ENCODE measurements around the gene NR2C2AP.
"Not testable (repeated sequence)": the region's sequence is repeated elsewhere in the genome, so short reads cannot be mapped to it uniquely, and the experiment has no call there.

The NR2C2AP gene, protein sequence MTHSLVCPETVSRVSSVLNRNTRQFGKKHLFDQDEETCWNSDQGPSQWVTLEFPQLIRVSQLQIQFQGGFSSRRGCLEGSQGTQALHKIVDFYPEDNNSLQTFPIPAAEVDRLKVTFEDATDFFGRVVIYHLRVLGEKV

GRCh38 chr19:19203012-19203856 is at the start of gene NR2C2AP:
TSS of gene NR2C2AP (minus strand) at chr19:19203414. CDS start at chr19:19203060, 354 bp downstream.
- peak; percentile 98 for DNase-seq (ENCODE audit: low spot score)

GRCh38 chr19:19250196-19250801 is 47.1 kb upstream of the NR2C2AP start:
- DNase-seq (ENCODE audit: low spot score) = no peak

DNA sequence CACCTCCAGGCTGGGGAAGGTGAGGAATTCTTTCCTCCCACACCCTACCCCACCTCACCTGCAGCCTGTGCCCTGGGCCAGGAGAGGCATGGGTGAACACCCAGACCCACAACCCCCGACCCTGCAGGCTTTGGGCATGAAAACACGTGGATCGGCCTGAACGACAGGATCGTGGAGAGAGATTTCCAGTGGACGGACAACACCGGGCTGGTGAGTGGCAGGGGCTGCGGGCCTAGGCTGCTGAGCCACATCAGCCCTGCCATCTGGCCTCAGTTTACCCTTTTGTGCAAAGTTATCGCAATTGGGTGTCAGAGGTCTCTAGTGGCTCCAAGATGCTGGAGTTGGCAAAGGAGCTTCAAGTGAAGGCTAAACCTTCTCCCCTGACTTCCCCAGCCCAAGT is 37.3 kb upstream of the NR2C2AP start:
- no peak for DNase-seq (ENCODE audit: low spot score)

DNA sequence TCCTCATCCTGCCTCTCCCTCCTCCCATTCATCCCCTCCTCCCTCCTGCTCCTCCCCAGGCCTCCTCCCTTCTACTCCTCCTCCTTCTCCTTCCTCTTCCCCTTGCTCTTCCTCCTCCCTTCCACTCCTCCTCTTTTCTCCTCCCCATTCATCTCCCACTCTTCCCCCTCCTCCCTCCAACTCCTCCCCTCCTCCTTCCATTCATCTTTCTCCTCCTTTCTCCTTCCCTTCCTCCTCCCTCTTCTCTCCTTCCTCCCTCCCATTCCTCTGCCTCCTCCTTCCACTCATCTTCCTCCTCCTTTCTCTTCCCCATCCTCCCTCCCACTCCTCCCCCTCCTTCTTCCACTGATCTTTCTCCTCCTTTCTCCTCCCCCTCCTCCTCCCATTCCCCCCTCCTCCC is 36.5 kb upstream of the NR2C2AP start:
- DNase-seq (ENCODE audit: low spot score) = no peak

GRCh38 chr19:19238126-19238894 is 35.1 kb upstream of the NR2C2AP start:
- no peak for DNase-seq (ENCODE audit: low spot score)

- DNase-seq (ENCODE audit: low spot score) = no peak
Measured at GRCh38 chr19:19236173-19236572, 33.0 kb upstream of the NR2C2AP start.

- DNase-seq (ENCODE audit: low spot score) = no peak
Measured at GRCh38 chr19:19234220-19234816, 31.1 kb upstream of the NR2C2AP start.

DNA sequence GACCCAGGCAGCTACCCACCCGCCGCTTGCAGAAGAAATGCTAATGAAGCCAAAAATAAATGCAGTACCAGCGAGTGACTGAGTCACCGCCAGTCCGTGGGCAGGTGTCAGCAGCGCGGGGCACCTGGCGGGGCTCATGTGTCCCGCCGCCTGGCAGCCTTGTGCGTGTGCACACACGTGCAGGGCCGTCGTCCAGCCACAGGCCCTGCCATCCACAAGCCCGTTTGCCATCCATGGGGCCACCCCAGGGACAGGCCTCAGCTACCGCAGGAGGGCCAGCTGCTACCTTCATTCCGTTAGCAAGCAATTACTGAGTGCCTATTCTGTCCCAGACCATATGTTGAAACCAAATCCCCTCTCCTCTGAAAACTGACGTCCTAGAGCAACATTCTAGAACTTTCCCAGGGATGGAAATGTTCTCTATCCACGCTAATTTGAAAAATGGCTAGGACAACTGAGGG is 29.1 kb upstream of the NR2C2AP start:
- no peak for DNase-seq (ENCODE audit: low spot score)

DNA sequence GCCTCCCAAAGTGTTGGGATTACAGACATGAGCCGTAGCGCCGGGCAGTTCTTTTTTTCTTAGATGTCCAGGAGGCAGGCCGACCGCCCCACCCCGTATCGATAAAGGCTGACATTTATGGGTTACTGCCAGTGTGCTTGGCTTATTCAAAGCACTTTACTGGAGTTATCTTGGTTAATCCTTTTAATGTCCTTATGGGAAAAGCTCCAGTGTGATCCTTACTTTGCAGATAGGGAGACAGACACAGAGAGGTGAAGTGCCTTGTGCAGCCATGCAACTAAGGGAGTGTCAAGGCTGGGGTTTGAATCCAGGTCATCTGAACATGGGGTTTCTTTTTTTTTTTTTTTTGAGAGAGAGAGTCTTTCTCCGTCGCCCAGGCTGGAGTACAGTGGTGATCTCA is 27.8 kb upstream of the NR2C2AP start:
- no peak for DNase-seq (ENCODE audit: low spot score)

GRCh38 chr19:19229701-19230100 is 26.5 kb upstream of the NR2C2AP start:
- DNase-seq (ENCODE audit: low spot score) = no peak

GRCh38 chr19:19227217-19227616 is 24.0 kb upstream of the NR2C2AP start:
- DNase-seq (ENCODE audit: low spot score) = no peak

DNA sequence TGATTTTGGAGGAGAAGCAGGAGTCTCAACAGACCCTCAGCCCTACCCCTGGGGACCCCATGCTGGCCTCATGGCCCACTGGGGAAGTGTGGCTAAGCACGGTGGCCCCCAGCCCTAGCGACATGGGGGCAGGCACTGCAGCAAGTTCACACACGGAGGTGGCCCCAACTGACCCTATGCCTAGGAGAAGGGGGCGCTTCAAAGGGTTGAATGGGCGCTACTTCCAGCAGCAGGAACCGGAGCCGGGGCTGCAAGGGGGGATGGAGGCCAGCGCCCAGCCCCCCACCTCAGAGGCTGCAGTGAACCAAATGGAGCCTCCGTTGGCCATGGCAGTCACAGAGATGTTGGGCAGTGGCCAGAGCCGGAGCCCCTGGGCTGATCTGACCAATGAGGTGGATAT is 23.4 kb upstream of the NR2C2AP start:
- DNase-seq (ENCODE audit: low spot score) = no peak

DNA sequence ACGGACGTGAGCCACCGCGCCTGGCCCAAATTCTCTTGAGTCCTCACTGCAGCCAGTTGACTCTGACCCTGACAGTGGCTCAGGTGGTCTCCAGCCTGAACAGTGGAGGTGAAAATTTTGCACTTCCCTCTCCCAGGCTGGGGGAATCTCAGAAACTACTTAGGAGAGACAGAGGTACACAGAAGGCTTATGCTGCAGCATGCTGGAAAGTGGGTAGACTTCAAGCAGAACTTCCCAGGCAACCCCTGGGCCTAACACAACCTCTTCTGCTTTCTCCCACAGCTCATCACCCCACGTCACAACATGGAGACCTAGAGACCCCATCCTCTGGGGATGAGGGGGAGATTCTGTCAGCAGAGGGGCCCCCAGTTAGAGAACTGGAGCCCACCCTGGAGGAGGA is 23.0 kb upstream of the NR2C2AP start:
- no peak for DNase-seq (ENCODE audit: low spot score)

DNA sequence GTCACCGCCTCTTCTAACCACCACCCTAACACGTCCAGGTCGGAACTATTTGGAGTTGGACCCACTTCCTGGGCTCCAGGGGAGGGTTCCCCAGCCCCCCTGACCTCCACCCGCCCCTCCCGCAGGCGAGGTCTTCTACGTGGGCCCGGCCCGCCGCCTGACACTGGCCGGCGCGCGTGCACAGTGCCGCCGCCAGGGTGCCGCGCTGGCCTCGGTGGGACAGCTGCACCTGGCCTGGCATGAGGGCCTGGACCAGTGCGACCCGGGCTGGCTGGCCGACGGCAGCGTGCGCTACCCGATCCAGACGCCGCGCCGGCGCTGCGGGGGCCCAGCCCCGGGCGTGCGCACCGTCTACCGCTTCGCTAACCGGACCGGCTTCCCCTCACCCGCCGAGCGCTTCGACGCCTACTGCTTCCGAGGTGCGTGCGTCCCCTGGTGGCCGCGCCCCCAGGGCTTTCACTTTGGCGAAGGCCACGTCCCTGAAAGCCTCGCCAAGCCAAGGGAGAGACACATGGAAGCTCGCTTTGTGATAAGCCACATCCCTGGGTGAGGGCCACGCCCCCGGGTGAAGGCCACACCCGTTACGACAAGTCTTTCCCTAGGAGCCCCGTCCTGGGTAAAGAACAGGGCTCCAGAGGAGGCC is 21.8 kb upstream of the NR2C2AP start:
- DNase-seq (ENCODE audit: low spot score) = peak; percentile 93

DNA sequence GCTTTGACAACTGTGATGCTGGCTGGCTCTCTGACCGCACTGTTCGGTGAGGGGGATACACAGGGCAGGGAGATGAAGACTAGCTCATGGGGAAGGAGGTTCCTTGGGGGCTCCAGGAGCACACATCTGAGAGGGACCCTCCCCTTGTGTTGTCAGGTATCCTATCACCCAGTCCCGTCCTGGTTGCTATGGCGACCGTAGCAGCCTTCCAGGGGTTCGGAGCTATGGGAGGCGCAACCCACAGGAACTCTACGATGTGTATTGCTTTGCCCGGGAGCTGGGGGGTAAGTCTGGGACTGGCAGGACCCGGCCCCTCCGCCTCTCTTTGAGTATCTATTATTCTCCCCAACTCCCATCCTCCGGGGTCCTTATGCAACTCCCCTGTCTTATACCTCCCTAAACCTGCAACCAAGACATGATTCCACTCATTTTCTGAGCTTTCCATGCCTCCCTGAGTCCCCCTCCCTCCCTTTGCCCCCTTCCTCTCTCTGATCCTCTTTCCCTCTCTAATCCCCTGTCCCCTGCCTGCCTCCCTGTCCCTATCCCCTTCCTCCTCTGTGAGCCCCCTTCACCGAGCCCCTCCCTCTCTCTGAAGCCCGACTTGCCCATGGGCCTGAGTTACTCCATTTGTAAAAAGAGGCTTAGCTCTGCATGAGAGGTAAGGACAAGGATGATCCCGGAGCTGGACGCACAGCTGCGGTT is 21.1 kb upstream of the NR2C2AP start:
- DNase-seq (ENCODE audit: low spot score) = no peak

- DNase-seq (ENCODE audit: low spot score) = no peak
Measured at GRCh38 chr19:19223636-19224035, 20.4 kb upstream of the NR2C2AP start.

DNA sequence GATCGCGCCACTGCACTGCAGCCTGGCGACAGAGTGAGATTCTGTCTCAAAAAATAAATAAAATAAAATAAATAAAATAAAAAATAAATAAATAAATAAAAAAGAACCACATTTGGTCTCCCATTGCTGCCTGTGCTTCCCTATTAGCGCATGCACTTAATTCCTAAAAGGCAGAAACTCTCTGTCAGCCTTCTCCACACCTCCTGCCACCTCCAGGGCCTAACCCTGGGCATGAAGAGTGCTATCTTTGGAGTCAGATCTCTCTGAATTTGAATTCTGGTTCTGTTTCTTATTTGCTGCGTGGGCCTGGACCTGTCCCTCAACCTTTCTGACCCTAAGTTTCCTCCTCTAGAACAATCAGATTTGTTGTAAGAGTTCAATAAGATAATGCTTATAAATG is 19.8 kb upstream of the NR2C2AP start:
- no peak for DNase-seq (ENCODE audit: low spot score)

- DNase-seq (ENCODE audit: low spot score) = not testable (repeated sequence)
Measured at GRCh38 chr19:19221000-19221399, 17.8 kb upstream of the NR2C2AP start.

- DNase-seq (ENCODE audit: low spot score) = no peak
Measured at GRCh38 chr19:19218911-19219310, 15.7 kb upstream of the NR2C2AP start.

DNA sequence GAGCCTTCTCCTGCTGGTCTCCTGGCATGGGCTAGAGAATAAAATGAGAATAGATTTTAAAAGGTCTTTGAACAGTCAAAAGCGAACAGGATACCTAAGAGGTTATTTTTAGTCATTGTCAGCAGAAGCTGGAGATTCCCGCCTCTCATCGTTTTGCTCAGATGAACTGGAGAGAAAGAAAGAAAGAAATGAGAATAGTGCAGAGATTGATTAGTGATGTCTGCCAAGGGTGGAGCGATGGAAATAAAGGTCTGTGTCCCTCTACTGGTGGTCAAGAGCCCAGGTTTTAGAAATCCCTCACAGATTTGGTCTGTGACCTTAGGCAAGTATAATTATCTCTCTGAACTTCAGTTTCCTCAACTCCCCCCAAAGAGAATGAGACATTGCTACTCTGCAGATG is 13.9 kb upstream of the NR2C2AP start:
- no peak for DNase-seq (ENCODE audit: low spot score)

GRCh38 chr19:19215792-19216191 is 12.6 kb upstream of the NR2C2AP start:
- DNase-seq (ENCODE audit: low spot score) = no peak
